HuH-7.5 (cell line): ENCODE measurements around the gene RBFOX1.

Source experiments
- DNase-seq: peaks from one replicate; pipeline ENCODE4 v3.0.0; 2011; ENCODE audit warnings: low spot score

RBFOX1 gene

GRCh38 chr16:7373776-7374175 is 41.1 kb downstream of the RBFOX1 start:
- DNase-seq: no peak

- DNase-seq: no peak
Observed at GRCh38 chr16:7374614-7375174, 42.0 kb downstream of the RBFOX1 start.

- DNase-seq: no peak
Observed at GRCh38 chr16:7376227-7376626, 43.6 kb downstream of the RBFOX1 start.

DNA sequence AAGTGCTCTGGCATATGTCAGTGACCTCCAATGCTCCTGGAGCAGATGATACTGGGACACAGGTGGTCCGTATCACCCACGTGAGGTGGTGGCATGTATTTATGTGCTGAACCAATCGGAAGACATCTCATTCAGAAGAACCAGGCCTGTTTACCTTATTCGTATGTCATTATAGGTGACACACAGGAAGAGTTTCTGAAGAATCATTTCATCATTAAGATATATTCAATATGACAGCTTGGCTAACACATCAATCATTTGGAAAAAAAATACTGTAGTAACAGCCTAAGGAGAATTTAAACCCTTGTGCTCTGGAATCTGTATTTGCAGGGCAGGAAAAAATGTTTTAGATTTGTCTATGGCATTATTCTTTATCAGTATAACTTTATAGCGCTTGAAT is 44.6 kb downstream of the RBFOX1 start:
- no peak for DNase-seq

DNA sequence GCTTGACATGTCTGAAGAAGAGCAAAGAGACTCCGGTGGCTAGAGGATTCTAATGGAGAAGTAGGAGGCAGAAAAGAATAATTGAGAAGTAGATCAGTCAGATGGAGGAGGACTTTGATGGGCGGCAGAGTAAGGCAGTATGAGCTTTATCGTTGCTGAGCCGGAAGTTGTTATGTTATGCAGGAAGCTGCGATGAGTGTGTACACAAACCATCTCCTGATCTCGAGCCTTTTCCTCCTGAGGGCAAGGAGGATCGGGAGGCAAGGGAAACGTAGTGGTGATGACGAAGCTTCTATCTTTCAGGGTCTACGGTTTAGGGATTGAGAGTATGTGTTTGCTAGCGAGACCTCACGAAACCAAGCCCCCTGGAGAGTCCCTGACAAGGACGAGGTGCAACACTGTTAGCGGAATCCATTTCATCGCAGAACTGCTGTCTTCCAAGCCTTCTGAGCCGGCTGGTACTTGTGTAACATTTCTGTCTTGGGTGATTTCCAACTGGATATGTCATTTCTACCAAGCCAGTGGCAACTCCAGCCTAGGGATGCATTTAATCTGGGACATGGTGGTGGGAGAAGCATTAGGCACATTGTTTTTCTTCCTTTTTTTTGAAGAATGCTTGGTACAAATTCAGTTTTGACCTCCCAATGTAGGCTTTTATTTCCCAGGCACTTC is 45.5 kb downstream of the RBFOX1 start:
- no peak for DNase-seq

- DNase-seq: no peak
Observed at GRCh38 chr16:7380441-7380840, 47.8 kb downstream of the RBFOX1 start.

GRCh38 chr16:7380911-7381310 is 48.3 kb downstream of the RBFOX1 start:
- no peak for DNase-seq

DNA sequence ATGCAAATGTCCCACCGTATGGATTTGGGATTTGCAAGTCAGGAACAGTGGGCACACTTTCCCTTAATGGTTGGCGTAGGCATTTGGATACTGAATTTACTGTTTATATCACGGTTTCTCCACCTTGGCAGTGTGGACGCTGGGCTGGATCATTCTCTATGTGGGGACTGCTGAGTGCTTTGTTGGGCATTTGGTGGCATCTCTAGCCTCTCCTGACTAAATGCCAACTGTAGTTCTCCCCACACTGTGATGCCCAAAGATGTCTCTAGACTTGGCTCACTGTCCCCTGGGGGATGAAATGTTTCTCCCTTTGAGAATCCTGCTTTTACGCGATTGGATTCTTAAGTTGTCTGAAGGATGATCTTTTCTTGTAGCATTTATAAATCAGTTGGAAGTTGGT is 49.0 kb downstream of the RBFOX1 start:
- DNase-seq: no peak

- no peak for DNase-seq
Observed at GRCh38 chr16:7382521-7382920, 49.9 kb downstream of the RBFOX1 start.

GRCh38 chr16:7390974-7391373 is 58.3 kb downstream of the RBFOX1 start:
- no peak for DNase-seq

DNA sequence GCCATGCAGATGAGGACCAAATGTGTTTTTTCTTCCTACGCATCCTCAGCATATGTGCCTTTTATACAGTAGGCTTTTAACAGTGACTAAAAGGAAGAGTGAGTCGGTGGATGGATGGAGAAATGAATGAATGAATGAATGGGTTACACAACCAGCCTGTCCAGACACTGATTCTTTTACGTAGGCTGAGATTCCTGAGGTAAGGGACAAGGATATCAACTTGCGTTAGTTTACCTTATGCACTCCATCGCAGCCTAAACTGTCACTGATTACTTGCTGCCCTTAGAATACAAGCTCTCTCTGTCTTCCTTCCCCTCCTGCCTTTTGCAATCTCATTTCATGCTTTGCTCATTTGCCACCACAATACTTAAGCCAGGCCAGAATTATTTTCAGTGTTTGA is 59.0 kb downstream of the RBFOX1 start:
- DNase-seq: no peak

DNA sequence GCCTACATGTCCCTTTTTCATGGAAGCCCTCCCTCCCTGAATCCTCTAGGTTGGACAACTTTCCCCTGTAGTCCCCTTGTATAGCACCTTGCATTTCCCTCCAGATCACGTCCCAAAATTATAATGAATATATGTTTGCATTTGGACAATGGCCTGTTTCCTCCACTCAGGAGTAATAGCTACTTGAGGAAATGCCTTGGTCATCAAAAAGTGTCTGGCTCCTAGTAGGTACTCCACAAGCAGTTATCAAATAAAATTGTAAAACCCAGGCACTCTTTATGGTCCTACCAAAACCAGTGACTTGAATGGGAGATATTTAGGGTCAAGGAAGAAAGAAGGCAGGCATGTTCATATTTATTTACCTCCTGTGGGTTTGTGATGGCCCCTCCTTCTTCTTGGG is 59.6 kb downstream of the RBFOX1 start:
- no peak for DNase-seq

- no peak for DNase-seq
Observed at GRCh38 chr16:7393680-7394079, 61.0 kb downstream of the RBFOX1 start.

- DNase-seq: no peak
Observed at GRCh38 chr16:7394720-7395336, 62.2 kb downstream of the RBFOX1 start.

DNA sequence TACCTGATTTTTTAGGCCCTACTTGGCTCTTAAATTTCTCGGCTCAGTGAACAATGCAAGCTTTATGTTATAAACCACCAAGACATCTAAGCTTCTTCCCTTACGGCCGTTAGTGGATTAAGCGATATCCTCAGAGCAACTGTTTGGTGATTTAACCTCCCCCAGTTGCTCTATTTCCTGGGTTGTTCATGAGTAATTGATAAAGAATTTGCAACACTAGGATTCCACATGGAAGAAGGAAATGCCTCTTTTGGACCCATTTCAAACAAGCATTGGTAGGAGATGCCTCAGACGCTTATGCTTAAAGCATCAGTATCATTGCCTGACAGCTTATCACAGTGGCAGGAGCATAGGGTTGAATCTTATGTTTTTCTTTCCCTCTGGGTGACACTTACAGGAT is 65.3 kb downstream of the RBFOX1 start:
- no peak for DNase-seq

DNA sequence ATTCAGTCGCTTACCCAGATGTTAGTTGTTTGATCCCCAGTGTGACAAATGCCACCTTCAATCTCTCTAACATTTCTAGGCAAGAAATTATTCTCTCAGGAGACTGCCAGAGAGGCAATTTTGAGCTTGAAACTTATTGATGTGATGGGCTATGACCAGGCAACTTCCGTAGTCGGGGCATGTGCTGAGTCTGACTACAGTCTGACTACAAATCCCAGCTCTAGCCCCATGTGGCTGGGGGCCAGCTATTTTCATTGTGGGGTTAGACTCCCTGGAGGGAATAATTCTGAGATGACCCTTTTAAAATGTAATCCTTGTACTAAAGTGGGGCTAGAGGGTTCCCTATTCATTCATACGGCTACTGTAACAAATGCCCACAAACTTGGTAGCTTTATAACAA is 65.9 kb downstream of the RBFOX1 start:
- no peak for DNase-seq

GRCh38 chr16:7399296-7399695 is 66.7 kb downstream of the RBFOX1 start:
- no peak for DNase-seq

DNA sequence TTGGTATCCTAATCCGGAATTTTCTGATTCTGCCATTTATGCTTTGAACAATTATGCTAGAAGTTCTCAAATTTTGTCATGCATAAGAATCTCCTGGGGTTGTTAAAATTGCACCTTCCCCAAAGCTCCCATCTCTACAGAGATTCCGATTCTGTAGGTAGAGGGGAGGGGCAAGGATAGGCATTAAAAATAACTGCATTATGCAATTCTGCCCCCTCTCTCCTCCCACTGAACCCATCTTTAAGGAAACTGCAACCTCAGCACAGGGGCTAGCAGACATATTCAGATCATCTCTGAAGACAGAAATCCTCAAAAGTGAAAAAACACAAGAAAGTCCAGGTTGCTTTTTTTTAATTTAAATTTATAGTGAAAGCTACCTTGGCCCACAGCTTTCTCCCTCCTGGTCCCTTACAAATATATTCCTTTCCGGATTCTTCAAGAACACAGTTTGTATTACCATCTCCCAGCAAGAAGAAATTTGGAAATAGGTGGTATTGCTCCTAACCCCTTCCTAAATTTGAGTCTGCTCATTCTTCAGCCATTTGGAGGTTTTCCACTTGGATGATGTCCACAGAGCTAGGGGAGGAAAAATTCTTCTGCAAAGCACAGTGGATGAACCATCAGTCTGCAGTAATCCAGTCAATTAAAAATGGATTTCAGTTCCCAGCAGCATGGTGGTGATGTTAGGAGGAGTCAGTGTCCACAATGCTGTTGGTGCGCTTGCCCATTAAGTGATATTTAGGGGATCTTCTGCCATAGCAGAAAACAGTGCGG is 67.7 kb downstream of the RBFOX1 start:
- no peak for DNase-seq

- no peak for DNase-seq
Observed at GRCh38 chr16:7404217-7404616, 71.6 kb downstream of the RBFOX1 start.

GRCh38 chr16:7405166-7405565 is 72.5 kb downstream of the RBFOX1 start:
- DNase-seq: no peak

DNA sequence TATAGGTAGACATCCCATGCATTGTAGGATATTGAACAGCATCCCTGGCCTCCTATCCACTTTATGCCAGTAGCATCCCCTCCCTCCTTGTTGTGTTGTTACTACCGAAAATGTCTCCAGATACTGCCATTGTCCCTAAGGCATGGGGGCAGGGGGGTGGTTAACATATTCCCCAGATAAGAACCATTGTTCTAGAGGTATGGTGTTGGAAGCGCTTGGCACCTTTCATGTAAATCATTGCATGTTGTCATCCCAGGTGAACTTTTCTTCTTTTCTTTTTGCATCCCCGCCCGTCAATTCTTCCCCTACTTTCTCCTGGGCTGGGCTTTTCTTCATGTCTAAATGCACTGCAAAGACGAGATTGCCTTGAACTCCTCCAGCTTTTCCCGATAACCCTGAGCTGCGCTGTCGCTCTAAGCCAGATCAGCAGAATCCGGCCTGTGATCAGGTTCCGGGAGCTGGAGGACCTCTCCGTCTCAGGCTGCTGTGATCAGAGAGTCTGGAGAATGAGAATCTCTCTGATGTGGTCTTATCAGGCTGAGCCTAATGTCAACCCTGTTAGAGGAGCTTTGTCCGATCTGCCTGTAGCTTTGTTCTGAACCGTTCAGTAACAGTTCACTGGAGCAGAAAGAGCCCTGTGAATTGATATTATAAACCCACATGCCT is 76.2 kb downstream of the RBFOX1 start:
- no peak for DNase-seq

GRCh38 chr16:7419441-7419840 is 86.8 kb downstream of the RBFOX1 start:
- DNase-seq: no peak

DNA sequence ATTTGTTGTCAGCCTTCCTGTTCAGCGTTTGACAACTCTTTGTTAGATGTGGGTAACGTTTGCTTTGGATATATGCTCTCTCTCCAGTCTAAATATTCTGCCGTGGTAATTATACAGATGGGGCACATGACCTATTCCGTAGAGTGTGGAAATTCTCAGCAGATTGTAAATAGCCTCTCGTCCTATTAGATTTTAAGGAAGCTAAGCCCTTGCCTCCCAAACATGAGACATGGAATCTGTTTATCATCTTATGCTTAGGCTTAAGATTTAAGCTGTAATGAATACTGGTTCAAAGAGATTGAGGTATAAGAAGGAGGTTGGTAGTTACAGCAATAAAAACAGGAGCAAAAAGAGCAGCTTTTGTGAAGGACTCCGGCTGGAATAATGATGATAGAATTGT is 87.4 kb downstream of the RBFOX1 start:
- no peak for DNase-seq
